SK-N-SH (cell line): Measurements from ENCODE around the gene COX8A. TPM values are rescaled to one million over a fixed set of nuclear protein-coding genes. Genes with fewer than 3 reads are reported as not detected.

Experiments
- CTCF ChIA-PET: fragments of 300-600, 350-600 bp; formaldehyde crosslinking; extraction: SDS; loops from one replicate; lab custom pipeline; 2021; lab: Yijun Ruan, JAX
- POLR2A ChIA-PET: fragments of 350-600 bp; sonication (Branson Sonifier 250); formaldehyde crosslinking; extraction: SDS; loops from one replicate; lab custom pipeline; 2020; ENCODE audit warnings: antibody characterized with exemption, inconsistent platforms; lab: Yijun Ruan, JAX
- DNase-seq: peaks from one replicate; pipeline ENCODE4 v3.0.0; 2012
- H2AFZ ChIP-seq: fragments of 200-600 bp; sonication (generic); 2 replicates; pipeline ENCODE4 v1.8.1; 2016; ENCODE audit warnings: antibody characterized with exemption, mild to moderate bottlenecking, low read depth
- H3F3A ChIP-seq: fragments of 200-600 bp; sonication (generic); replicated peaks from 2 replicates; pipeline ENCODE3; 2016; ENCODE audit warnings: antibody characterized with exemption, mild to moderate bottlenecking; ENCODE audit not compliant: insufficient read depth
- H3K27ac ChIP-seq, 2 experiments: fragments of 200-500 bp in 1 of 2; fragments of 200-600 bp in 1 of 2; sonication (Bioruptor generic) in 1 of 2; sonication (generic), shearing (Covaris generic) in 1 of 2; 2 replicates each; pipeline versions ENCODE4 v1.5.1 to v1.6.1; 2014 to 2016; ENCODE audit warnings: low read depth in 2 of 2, inconsistent platforms in 1 of 2, low read length in 1 of 2, mild to moderate bottlenecking in 1 of 2, mixed read lengths in 1 of 2
- H3K27me3 ChIP-seq: fragments of 200-600 bp; sonication (generic), shearing (Covaris generic); 2 replicates; pipeline ENCODE4 v1.6.1; 2016; ENCODE audit warnings: mixed run types; ENCODE audit not compliant: insufficient read depth
- H3K36me3 ChIP-seq, 2 experiments: fragments of 200-500 bp in 1 of 2; fragments of 200-600 bp in 1 of 2; sonication (Bioruptor generic) in 1 of 2; sonication (generic) in 1 of 2; replicated peaks in 1 of 2; 2 replicates each; pipeline versions ENCODE3 to v1.5.1; 2014 to 2016; ENCODE audit warnings: low read length in 1 of 2, mild to moderate bottlenecking in 1 of 2; ENCODE audit not compliant: insufficient read depth in 2 of 2, control insufficient read depth in 1 of 2
- H3K4me1 ChIP-seq, 2 experiments: fragments of 200-500 bp in 1 of 2; fragments of 200-600 bp in 1 of 2; sonication (Bioruptor generic) in 1 of 2; sonication (generic), shearing (Covaris generic) in 1 of 2; 2 replicates each; pipeline versions ENCODE4 v1.5.1 to v1.6.1; 2014 to 2016; ENCODE audit warnings: low read depth in 1 of 2, low read length in 1 of 2, mixed run types in 1 of 2; ENCODE audit not compliant: insufficient read depth in 2 of 2, control insufficient read depth in 1 of 2
- H3K4me2 ChIP-seq: fragments of 200-600 bp; sonication (generic), shearing (Covaris generic); 2 replicates; pipeline ENCODE4 v1.6.1; 2017; ENCODE audit warnings: mixed run types
- H3K4me3 ChIP-seq, 2 experiments: fragments of 200-500 bp in 1 of 2; fragments of 200-600 bp in 1 of 2; sonication (Bioruptor generic) in 1 of 2; sonication (generic), shearing (Covaris generic) in 1 of 2; 2 replicates each; pipeline versions ENCODE4 v1.5.1 to v1.8.1; 2014 to 2016; ENCODE audit warnings: low read depth in 2 of 2, inconsistent platforms in 1 of 2, low read length in 1 of 2, mild to moderate bottlenecking in 1 of 2, mixed read lengths in 1 of 2, moderate library complexity in 1 of 2
- H3K79me2 ChIP-seq: fragments of 200-600 bp; sonication (generic); 2 replicates; pipeline ENCODE4 v1.8.1; 2017; ENCODE audit warnings: mild to moderate bottlenecking; ENCODE audit not compliant: insufficient read depth
- H3K9ac ChIP-seq: fragments of 200-600 bp; sonication (generic); 2 replicates; pipeline ENCODE4 v1.6.1; 2017; ENCODE audit warnings: mixed run types
- H3K9me2 ChIP-seq: fragments of 200-600 bp; sonication (generic); 2 replicates; pipeline ENCODE4 v1.6.1; 2017; ENCODE audit warnings: mixed run types
- H3K9me3 ChIP-seq: fragments of 200-600 bp; sonication (generic); 2 replicates; pipeline ENCODE4 v1.6.1; 2017; ENCODE audit warnings: mixed run types, mild to moderate bottlenecking, moderate library complexity
- H4K20me1 ChIP-seq: fragments of 200-600 bp; sonication (generic); 2 replicates; pipeline ENCODE4 v1.6.1; 2017; ENCODE audit warnings: mild to moderate bottlenecking, mixed run types; ENCODE audit not compliant: insufficient read depth
- CHD2 ChIP-seq: fragments of 150-350 bp; IDR thresholded peaks from 2 replicates; pipeline ENCODE4 v1.6.1; 2018; ENCODE audit warnings: low read length; ENCODE audit not compliant: partially characterized antibody
- ELF1 ChIP-seq: IDR thresholded peaks from 2 replicates; pipeline ENCODE4 v1.4.0; 2012
- EZH2phosphoT487 ChIP-seq: fragments of 200-600 bp; sonication (generic); IDR thresholded peaks from 2 replicates; pipeline ENCODE4 v1.6.1; 2017; ENCODE audit warnings: low read depth, mixed run types, mild to moderate bottlenecking, antibody characterized with exemption, moderate library complexity, borderline replicate concordance
- FOSL2 ChIP-seq: IDR thresholded peaks from 2 replicates; pipeline ENCODE4 v1.4.0; 2012; ENCODE audit warnings: low read depth, mild to moderate bottlenecking, moderate library complexity, borderline replicate concordance
- FOXM1 ChIP-seq: IDR thresholded peaks from 2 replicates; pipeline ENCODE4 v1.4.0; 2012; ENCODE audit warnings: low read depth, mild to moderate bottlenecking
- GATA2 ChIP-seq: sonication (generic); formaldehyde crosslinking; IDR thresholded peaks from 2 replicates; pipeline ENCODE4 v1.5.0; 2020; ENCODE audit warnings: mild to moderate bottlenecking, missing genetic modification reagents
- IRF3 ChIP-seq: fragments of 150-350 bp; IDR thresholded peaks from 2 replicates; pipeline ENCODE4 v1.6.1; 2016; ENCODE audit warnings: mild to moderate bottlenecking, low read depth, low read length
- JUND ChIP-seq: IDR thresholded peaks from 2 replicates; pipeline ENCODE4 v1.4.0; 2012
- MAX ChIP-seq: IDR thresholded peaks from 2 replicates; pipeline ENCODE4 v1.4.0; 2012; ENCODE audit warnings: low read depth
- MEF2A ChIP-seq: IDR thresholded peaks from 2 replicates; pipeline ENCODE4 v1.4.0; 2012; ENCODE audit warnings: low read depth, borderline replicate concordance
- MXI1 ChIP-seq: IDR thresholded peaks from 2 replicates; pipeline ENCODE4 v1.6.1; 2012; ENCODE audit warnings: mild to moderate bottlenecking, low read depth, low read length, improper control_type of control experiment
- NFIC ChIP-seq: IDR thresholded peaks from 2 replicates; pipeline ENCODE4 v1.4.0; 2012; ENCODE audit warnings: borderline replicate concordance
- NRF1 ChIP-seq: IDR thresholded peaks from 2 replicates; pipeline ENCODE4 v1.6.1; 2012; ENCODE audit warnings: low read depth, mild to moderate bottlenecking, low read length
- PBX3 ChIP-seq: IDR thresholded peaks from 2 replicates; pipeline ENCODE4; 2012
- POLR2AphosphoS5 ChIP-seq: IDR thresholded peaks from 2 replicates; pipeline ENCODE4 v1.6.1; 2012; ENCODE audit warnings: low read depth, low read length
- RCOR1 ChIP-seq: fragments of 150-350 bp; IDR thresholded peaks from 2 replicates; pipeline ENCODE4 v1.6.1; 2017; ENCODE audit warnings: antibody characterized with exemption, low read length
- RXRA ChIP-seq: IDR thresholded peaks from 2 replicates; pipeline ENCODE4 v1.4.0; 2012; ENCODE audit warnings: low read depth, mild to moderate bottlenecking, borderline replicate concordance
- TAF1 ChIP-seq: IDR thresholded peaks from 2 replicates; pipeline ENCODE4 v1.6.1; 2012; ENCODE audit warnings: low read depth, mild to moderate bottlenecking, low read length, moderate library complexity, borderline replicate concordance
- TCF12 ChIP-seq: IDR thresholded peaks from 2 replicates; pipeline ENCODE4 v1.4.0; 2012
- TEAD4 ChIP-seq: IDR thresholded peaks from 2 replicates; pipeline ENCODE4 v1.4.0; 2012; ENCODE audit warnings: mild to moderate bottlenecking, borderline replicate concordance; ENCODE audit not compliant: insufficient read depth
- USF1 ChIP-seq: IDR thresholded peaks from 2 replicates; pipeline ENCODE4 v1.4.0; 2012; ENCODE audit warnings: low read depth, borderline replicate concordance
- WGBS: methylation state at CpG from one replicate; pipeline ENCODE4 v1.1.6; 2017; ENCODE audit warnings: low lambda C conversion rate; 5-methylcytosine and 5-hydroxymethylcytosine counted together
- polyA plus RNA-seq, 3 experiments: library from polyadenylated mRNA; depleted of rRNA; stranded (reverse); fragments of >200 nt; gene quantifications; 2 replicates each; pipeline ENCODE4 v1.2.3, GENCODE V29; 2012

Gene COX8A
- polyA plus RNA-seq, 1 of the 3 experiments (the other 2 are of a cell fraction): 824 TPM

- no peak for TF ChIP-seq USF1
- TF ChIP-seq TAF1: no peak
- TF ChIP-seq ELF1: no peak
- TF ChIP-seq CHD2: no peak
- TF ChIP-seq FOXM1: no peak
- TF ChIP-seq TCF12: no peak
- TF ChIP-seq, all 33 proteins: peak for 0
These were observed 24.3 kb downstream of the COX8A start (continued) for GRCh38 chr11:63998558-63999348.

- no peaks in the 10 kb centered on the region for H3F3A ChIP-seq
- no peaks in the 10 kb centered on the region for H3K9me2 ChIP-seq
- peaks cover under 1% of the 10 kb centered on the region; the same call in 1 of the 2 replicates for H3K79me2 ChIP-seq
- no peak overlapping the region for H3K4me3 ChIP-seq
- H3K36me3 ChIP-seq: peaks cover 0 to 45% of the 10 kb centered on the region in 2 experiments
- no peak overlapping the region for H3K4me2 ChIP-seq
- peaks cover 18% of the 10 kb centered on the region for H4K20me1 ChIP-seq
- H3K9me3 ChIP-seq: no peaks in the 10 kb centered on the region
- TF ChIP-seq GATA2: no peak
- no peak for TF ChIP-seq MXI1
- TF ChIP-seq NRF1: no peak
- no peak for TF ChIP-seq JUND
- no peak for TF ChIP-seq FOXM1
- TF ChIP-seq POLR2AphosphoS5: no peak
- TF ChIP-seq PBX3: no peak
- TF ChIP-seq MEF2A: no peak
- no peak for TF ChIP-seq EZH2phosphoT487
- no peak for TF ChIP-seq RCOR1
- TF ChIP-seq MAX: no peak
- TF ChIP-seq IRF3: no peak
- no peak for TF ChIP-seq TEAD4
- no peak for TF ChIP-seq NFIC
- TF ChIP-seq TCF12: no peak
- TF ChIP-seq FOSL2: no peak
- TF ChIP-seq RXRA: no peak
- H3K27me3 ChIP-seq: no peaks in the 10 kb centered on the region
- no peak overlapping the region for H3K27ac ChIP-seq
- H3K4me1 ChIP-seq: peaks cover 0 to 2% of the 10 kb centered on the region in 2 experiments; a peak in 1 of 4 replicates
- DNase-seq: peak; percentile 66
- POLR2A ChIA-PET: no interaction called here
- H2AFZ ChIP-seq: no peak overlapping the region
- WGBS: 90% methylated on average over 30 of the region's 59 CpGs
- H3K9ac ChIP-seq: no peak overlapping the region
- CTCF ChIA-PET: interaction anchor here (0.6 to 1.9 kb wide), 4 partner anchors 11 to 153 kb away, joined by 3 to 8 read pairs (median 4); no protein-coding TSS in a partner anchor
These were observed 25.1 kb downstream of the COX8A start for GRCh38 chr11:63999349-64000025.
